PC-9 (cell line): Measurements from ENCODE around the gene PROM1.

Experiments used
- EZH2 ChIP-seq: fragments of 200-600 bp; sonication (generic); IDR thresholded peaks from 2 replicates; pipeline ENCODE4 v1.8.0; 2017; ENCODE audit warnings: antibody characterized with exemption, low read depth
- TF ChIP-seq, protein P1 (sequence below): fragments of 200-600 bp; sonication (generic); conservative IDR thresholded peaks from 2 replicates; pipeline ENCODE4 v1.6.1; 2017; ENCODE audit warnings: mixed run types, antibody characterized with exemption, mild to moderate bottlenecking, moderate library complexity

DNA sequence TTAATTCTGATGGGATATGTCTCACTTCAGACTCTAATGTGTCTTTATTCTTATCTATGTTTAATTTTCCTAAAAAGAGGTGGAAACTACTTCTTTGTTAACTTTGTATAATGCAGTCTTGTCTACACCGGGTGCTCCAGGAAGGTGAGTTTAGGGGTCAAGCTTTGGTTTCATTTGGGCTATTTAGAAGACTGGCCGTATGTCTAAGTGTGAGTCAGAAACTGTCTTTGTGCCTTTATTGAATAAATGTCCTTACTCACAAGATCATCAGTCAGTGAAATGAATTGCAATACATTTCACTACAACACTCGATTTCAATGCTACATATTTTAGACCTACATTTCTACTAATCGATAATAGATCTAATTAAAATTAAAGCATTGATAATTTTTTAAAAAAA is 56.2 kb downstream of the PROM1 start:
- TF ChIP-seq EZH2, result no peak
- TF ChIP-seq, protein P1, sequence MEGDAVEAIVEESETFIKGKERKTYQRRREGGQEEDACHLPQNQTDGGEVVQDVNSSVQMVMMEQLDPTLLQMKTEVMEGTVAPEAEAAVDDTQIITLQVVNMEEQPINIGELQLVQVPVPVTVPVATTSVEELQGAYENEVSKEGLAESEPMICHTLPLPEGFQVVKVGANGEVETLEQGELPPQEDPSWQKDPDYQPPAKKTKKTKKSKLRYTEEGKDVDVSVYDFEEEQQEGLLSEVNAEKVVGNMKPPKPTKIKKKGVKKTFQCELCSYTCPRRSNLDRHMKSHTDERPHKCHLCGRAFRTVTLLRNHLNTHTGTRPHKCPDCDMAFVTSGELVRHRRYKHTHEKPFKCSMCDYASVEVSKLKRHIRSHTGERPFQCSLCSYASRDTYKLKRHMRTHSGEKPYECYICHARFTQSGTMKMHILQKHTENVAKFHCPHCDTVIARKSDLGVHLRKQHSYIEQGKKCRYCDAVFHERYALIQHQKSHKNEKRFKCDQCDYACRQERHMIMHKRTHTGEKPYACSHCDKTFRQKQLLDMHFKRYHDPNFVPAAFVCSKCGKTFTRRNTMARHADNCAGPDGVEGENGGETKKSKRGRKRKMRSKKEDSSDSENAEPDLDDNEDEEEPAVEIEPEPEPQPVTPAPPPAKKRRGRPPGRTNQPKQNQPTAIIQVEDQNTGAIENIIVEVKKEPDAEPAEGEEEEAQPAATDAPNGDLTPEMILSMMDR, result no peak
